B cell (primary cell): ENCODE data around the gene ZNF148. TPM values are rescaled to one million over a fixed set of nuclear protein-coding genes. Genes with fewer than 3 reads are reported as not detected.

Source experiments
- ATAC-seq: fragments of 200-7000 bp; cut with Tn5 transposase; one replicate; pipeline ENCODE4 v1.10.0; 2021; ENCODE audit warnings: low read depth, mild to moderate bottlenecking, moderate number of reproducible peaks, moderate library complexity
- CTCF ChIA-PET: fragments of 350-600 bp; sonication (Branson Sonifier 250); formaldehyde crosslinking; loops from one replicate; lab custom pipeline; 2021; ENCODE audit warnings: antibody characterized with exemption, inconsistent platforms; lab: Charles Lee
- POLR2A ChIA-PET: fragments of 350-600 bp; sonication (Branson Sonifier 250); formaldehyde crosslinking; loops from one replicate; lab custom pipeline; 2021; ENCODE audit warnings: antibody characterized with exemption; lab: Charles Lee
- DNase-seq: peaks from one replicate; pipeline ENCODE4 v3.0.0; 2013
- H2AFZ ChIP-seq: 2 replicates; pipeline ENCODE4 v1.6.1; 2012; ENCODE audit warnings: mild to moderate bottlenecking, low read depth, low read length; ENCODE audit not compliant: insufficient read depth, poor library complexity, severe bottlenecking
- H3K27ac ChIP-seq, 2 donors: 1 replicate in 1 of 2; 2 replicates in 1 of 2; pipeline ENCODE4 v1.5.1; 2012 to 2013; ENCODE audit warnings: low read length in 2 of 2, mild to moderate bottlenecking in 2 of 2, moderate library complexity in 1 of 2
- H3K27me3 ChIP-seq, 4 experiments: fragments of 200-600 bp in 1 of 4; sonication (generic) in 1 of 4; replicated peaks in 1 of 4; 1 replicate in 2 of 4; 2 replicates in 2 of 4; pipeline versions ENCODE4 v1.6.1 to v1.7.0; 2013 to 2016; ENCODE audit warnings: low read length in 3 of 4, mild to moderate bottlenecking in 2 of 4, mixed read lengths in 1 of 4, moderate library complexity in 1 of 4; ENCODE audit not compliant: insufficient read depth in 4 of 4, control insufficient read depth in 3 of 4; ENCODE audit errors: control extremely low read depth in 1 of 4
- H3K36me3 ChIP-seq, 2 experiments: replicated peaks in 1 of 2; 1 replicate in 1 of 2; 2 replicates in 1 of 2; pipeline versions ENCODE4 v1.6.1 to v1.7.1; 2013; ENCODE audit warnings: low read length in 1 of 2; ENCODE audit not compliant: insufficient read depth in 2 of 2, control insufficient read depth in 1 of 2; ENCODE audit errors: control extremely low read depth in 1 of 2, extremely low read depth in 1 of 2
- H3K4me1 ChIP-seq, 2 donors: fragments of 200-600 bp in 1 of 2; sonication (generic) in 1 of 2; 1 replicate in 1 of 2; 2 replicates in 1 of 2; pipeline versions ENCODE4 v1.5.1 to v1.6.1; 2013 to 2017; ENCODE audit warnings: low read length in 2 of 2; ENCODE audit not compliant: control insufficient read depth in 2 of 2, insufficient read depth in 2 of 2
- H3K4me2 ChIP-seq: replicated peaks from 2 replicates; pipeline ENCODE3; 2012; ENCODE audit warnings: mild to moderate bottlenecking, low read depth, low read length; ENCODE audit not compliant: poor library complexity, severe bottlenecking
- H3K4me3 ChIP-seq, 5 experiments: fragments of 200-600 bp in 1 of 5; sonication (generic) in 1 of 5; 1 replicate in 3 of 5; 2 replicates in 2 of 5; pipeline versions ENCODE4 v1.5.1 to v1.7.0; 2011 to 2016; ENCODE audit warnings: low read length in 4 of 5, mild to moderate bottlenecking in 4 of 5, low read depth in 2 of 5, control low read depth in 1 of 5, moderate library complexity in 1 of 5; ENCODE audit not compliant: insufficient read depth in 1 of 5; ENCODE audit errors: control extremely low read depth in 1 of 5, extremely low read depth in 1 of 5
- H3K79me2 ChIP-seq: fragments of 200-600 bp; sonication (generic); one replicate; pipeline ENCODE4 v1.6.0; 2016; ENCODE audit warnings: low read length; ENCODE audit not compliant: control insufficient read depth, insufficient read depth
- H3K9ac ChIP-seq: fragments of 200-600 bp; sonication (generic); 2 replicates; pipeline ENCODE4 v1.6.1; 2017; ENCODE audit warnings: mild to moderate bottlenecking, low read length, moderate library complexity
- H3K9me3 ChIP-seq, 3 donors: one replicate each; pipeline versions ENCODE4 v1.6.1 to v1.7.1; 2013; ENCODE audit warnings: low read length in 2 of 3; ENCODE audit not compliant: control insufficient read depth in 2 of 3, insufficient read depth in 1 of 3; ENCODE audit errors: control extremely low read depth in 1 of 3
- H4K20me1 ChIP-seq: 2 replicates; pipeline ENCODE4 v1.6.0; 2012; ENCODE audit warnings: mild to moderate bottlenecking, low read length; ENCODE audit not compliant: insufficient read depth, control insufficient read depth, poor library complexity, severe bottlenecking
- H3K27ac Mint-ChIP-seq: one replicate; pipeline ENCODE4 v1.8.0; 2021; ENCODE audit warnings: mixed read lengths
- H3K27me3 Mint-ChIP-seq: one replicate; pipeline ENCODE4 v1.8.0; 2021; ENCODE audit warnings: mixed read lengths
- H3K4me1 Mint-ChIP-seq: one replicate; pipeline ENCODE4 v1.8.0; 2021; ENCODE audit warnings: mixed read lengths
- H3K4me3 Mint-ChIP-seq: one replicate; pipeline ENCODE4 v1.8.0; 2021; ENCODE audit warnings: mixed read lengths
- H3K9me3 Mint-ChIP-seq: one replicate; pipeline ENCODE4 v1.8.0; 2022; ENCODE audit warnings: mixed read lengths; ENCODE audit not compliant: insufficient read depth
- EZH2 ChIP-seq: IDR thresholded peaks from 2 replicates; pipeline ENCODE4 v1.6.1; 2012; ENCODE audit warnings: borderline replicate concordance, low read depth, mild to moderate bottlenecking, moderate library complexity, low read length; ENCODE audit not compliant: insufficient read depth, poor library complexity, severe bottlenecking
- WGBS: methylation state at CpG from one replicate; pipeline ENCODE4 v1.1.5; 2013; ENCODE audit warnings: missing lambda C conversion rate; ENCODE audit not compliant: insufficient coverage; 5-methylcytosine and 5-hydroxymethylcytosine counted together
- intact Hi-C: fragments of 100-400 bp; cut with micrococcal nuclease; formaldehyde crosslinking; loops from one replicate; pipeline ENCODE4 v1.10.0; 2022
- polyA plus RNA-seq: library from polyadenylated mRNA; depleted of rRNA; stranded (reverse); fragments of >200 nt; gene quantifications from 2 replicates; pipeline ENCODE4 v1.2.3, GENCODE V29; 2012
- total RNA-seq, 2 donors: library from RNA; stranded (reverse); fragments of 120-200 nt in 1 of 2; gene quantifications; 1 replicate in 1 of 2; 2 replicates in 1 of 2; pipeline versions ENCODE4 v1.2.3 to v1.2.4, GENCODE V29; 2013 to 2022
- TF ChIP-seq, protein P1 (sequence below): fragments of 200-600 bp; IDR thresholded peaks from one replicate; pipeline ENCODE4 v1.8.0; 2022; ENCODE audit warnings: antibody characterized with exemption, mild to moderate bottlenecking

Gene ZNF148
- total and polyA plus RNA-seq, 2 donors (not counting 1 experiment from before 2014, with no cell fraction given), result 8.1 to 71.5 TPM

DNA sequence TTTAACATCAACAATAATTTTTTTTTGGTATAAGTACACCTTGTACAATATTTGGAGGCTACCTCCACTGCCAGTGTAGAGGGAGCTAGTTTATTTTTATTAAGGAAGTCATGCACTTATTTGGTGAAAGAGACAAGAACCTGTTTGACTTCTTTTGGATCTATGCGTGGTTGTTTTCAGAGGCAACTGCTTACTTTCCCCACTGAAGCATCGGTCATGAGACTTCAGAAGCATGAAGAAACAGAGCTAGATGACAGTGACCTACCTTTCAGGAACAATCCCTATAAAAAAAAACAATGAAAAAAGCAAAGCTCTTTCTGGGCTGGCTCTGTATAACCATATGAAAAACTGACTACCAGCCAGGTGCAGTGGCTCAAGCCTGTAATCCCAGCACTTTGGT lies 20.0 kb upstream of the ZNF148 start:
- DNase-seq (no peak), ATAC-seq (no peak)
- no peak overlapping the region for H2AFZ ChIP-seq
- POLR2A ChIA-PET, result no interaction called here
- no peak overlapping the region for H3K9ac ChIP-seq
- H3K4me1 Mint-ChIP-seq, result no peaks in the 10 kb centered on the region
- H3K27ac Mint-ChIP-seq, result no peak overlapping the region
- no peaks in the 10 kb centered on the region for H3K79me2 ChIP-seq
- CTCF ChIA-PET, result no interaction called here
- H3K4me3 Mint-ChIP-seq, result no peak overlapping the region
- no peaks in the 10 kb centered on the region for H3K9me3 Mint-ChIP-seq
- H3K36me3 ChIP-seq, result no peaks in the 10 kb centered on the region
- H3K9me3 ChIP-seq, result no peaks in the 10 kb centered on the region
- no peaks in the 10 kb centered on the region for H3K4me1 ChIP-seq
- TF ChIP-seq EZH2, result no peak
- TF ChIP-seq, protein P1, sequence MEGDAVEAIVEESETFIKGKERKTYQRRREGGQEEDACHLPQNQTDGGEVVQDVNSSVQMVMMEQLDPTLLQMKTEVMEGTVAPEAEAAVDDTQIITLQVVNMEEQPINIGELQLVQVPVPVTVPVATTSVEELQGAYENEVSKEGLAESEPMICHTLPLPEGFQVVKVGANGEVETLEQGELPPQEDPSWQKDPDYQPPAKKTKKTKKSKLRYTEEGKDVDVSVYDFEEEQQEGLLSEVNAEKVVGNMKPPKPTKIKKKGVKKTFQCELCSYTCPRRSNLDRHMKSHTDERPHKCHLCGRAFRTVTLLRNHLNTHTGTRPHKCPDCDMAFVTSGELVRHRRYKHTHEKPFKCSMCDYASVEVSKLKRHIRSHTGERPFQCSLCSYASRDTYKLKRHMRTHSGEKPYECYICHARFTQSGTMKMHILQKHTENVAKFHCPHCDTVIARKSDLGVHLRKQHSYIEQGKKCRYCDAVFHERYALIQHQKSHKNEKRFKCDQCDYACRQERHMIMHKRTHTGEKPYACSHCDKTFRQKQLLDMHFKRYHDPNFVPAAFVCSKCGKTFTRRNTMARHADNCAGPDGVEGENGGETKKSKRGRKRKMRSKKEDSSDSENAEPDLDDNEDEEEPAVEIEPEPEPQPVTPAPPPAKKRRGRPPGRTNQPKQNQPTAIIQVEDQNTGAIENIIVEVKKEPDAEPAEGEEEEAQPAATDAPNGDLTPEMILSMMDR, result no peak
- no peak overlapping the region for H3K4me2 ChIP-seq
- no peak overlapping the region for H3K4me3 ChIP-seq
- H3K27me3 Mint-ChIP-seq, result peaks cover 28% of the 10 kb centered on the region
- intact Hi-C loops, result no loop called here
- no peak overlapping the region for H3K27ac ChIP-seq
- 94% methylated on average over 2 of the region's 2 CpGs for WGBS
- peaks cover 0 to 5% (median 0%) of the 10 kb centered on the region in 4 experiments for H3K27me3 ChIP-seq
- H4K20me1 ChIP-seq, result no peaks in the 10 kb centered on the region

DNA sequence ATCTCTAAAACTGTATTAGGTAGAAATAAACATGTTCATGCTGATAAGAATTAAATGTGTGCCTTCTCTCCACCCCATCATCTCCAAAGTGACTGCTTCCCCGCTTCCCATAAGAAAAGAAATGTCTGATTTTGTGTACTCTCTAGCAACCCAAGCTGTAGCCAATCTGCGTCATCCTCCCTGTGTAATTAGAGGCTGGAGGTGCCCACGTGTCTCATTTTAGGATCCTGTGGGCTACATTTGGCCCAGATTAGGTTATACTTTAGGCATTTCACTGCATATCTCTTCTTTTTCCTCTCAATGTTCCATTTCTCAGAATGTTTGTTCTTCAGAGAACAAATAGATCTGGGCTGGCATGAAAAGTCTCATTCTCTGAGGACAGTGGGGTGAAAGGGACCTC lies 19.3 kb upstream of the ZNF148 start:
- H3K4me3 ChIP-seq, result no peak overlapping the region
- H3K36me3 ChIP-seq, result no peaks in the 10 kb centered on the region
- H3K9me3 Mint-ChIP-seq, result no peaks in the 10 kb centered on the region

More for the DNA sequence above, 19.3 kb upstream of the ZNF148 start:
- H3K4me1 Mint-ChIP-seq, result no peaks in the 10 kb centered on the region
- Histone ChIP-seq H3K27ac (no peak overlapping the region), H2AFZ (no peak overlapping the region), H3K4me2 (no peak overlapping the region), H4K20me1 (no peaks in the 10 kb centered on the region), H3K4me1 (no peaks in the 10 kb centered on the region), H3K27me3 (peaks cover 0 to 5% (median 0%) of the 10 kb centered on the region in 4 experiments), H3K9me3 (no peaks in the 10 kb centered on the region), H3K79me2 (no peaks in the 10 kb centered on the region), H3K9ac (no peak overlapping the region)
- intact Hi-C loops, result no loop called here
- TF ChIP-seq, protein P1, result no peak
- no peak overlapping the region for H3K4me3 Mint-ChIP-seq
- POLR2A ChIA-PET, result no interaction called here
- CTCF ChIA-PET, result no interaction called here
- peaks cover 28% of the 10 kb centered on the region for H3K27me3 Mint-ChIP-seq
- ATAC-seq (no peak), DNase-seq (no peak)
- no peak overlapping the region for H3K27ac Mint-ChIP-seq
- WGBS, result no CpG with 5 or more reads among the region's 3 CpGs
